HG03520 (cell line): Measurements from ENCODE around the gene CCDC85B.

Experiments
- ATAC-seq: cut with Tn5 transposase; IDR thresholded peaks from one replicate; pipeline ENCODE4 v1.9.1; 2021; ENCODE audit warnings: mild to moderate bottlenecking, moderate library complexity; ENCODE audit not compliant: unreplicated experiment

CCDC85B gene

GRCh38 chr11:65928667-65929066 is 38.2 kb downstream of the CCDC85B start:
- no peak for ATAC-seq

- ATAC-seq, result no peak
Measured at GRCh38 chr11:65931773-65932557, 41.5 kb downstream of the CCDC85B start.

DNA sequence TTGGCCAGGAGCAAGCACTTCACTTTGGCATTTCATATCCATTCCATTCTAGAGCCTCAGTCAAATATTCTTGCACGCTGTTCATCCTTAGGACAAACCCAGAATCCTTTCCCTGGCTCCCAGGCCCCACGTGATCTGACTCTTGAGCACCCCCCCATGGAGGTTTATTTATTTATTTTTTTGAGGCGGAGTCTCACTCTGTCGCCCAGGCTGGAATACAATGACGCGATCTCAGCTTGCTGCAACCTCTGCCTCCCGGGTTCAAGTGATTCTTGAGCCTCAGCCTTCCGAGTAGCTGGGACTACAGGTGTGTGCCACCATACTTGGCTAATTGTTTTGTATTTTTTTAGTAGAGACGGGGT is 42.1 kb downstream of the CCDC85B start:
- ATAC-seq, result no peak

- no peak for ATAC-seq
Measured at GRCh38 chr11:65934014-65934413, 43.5 kb downstream of the CCDC85B start.

- ATAC-seq, result no peak
Measured at GRCh38 chr11:65937766-65938165, 47.3 kb downstream of the CCDC85B start.
